C4-2B (cell line): ENCODE measurements around the gene GRID1.

Experiments
- ZFX ChIP-seq: fragments of 450-650 bp; IDR thresholded peaks from 2 replicates; pipeline ENCODE4 v1.6.1; 2017
- TF ChIP-seq, protein P1 (sequence below): fragments of 450-650 bp; conservative IDR thresholded peaks from 2 replicates; pipeline ENCODE4 v1.5.1; 2017; ENCODE audit warnings: mild to moderate bottlenecking

- TF ChIP-seq, protein P1, sequence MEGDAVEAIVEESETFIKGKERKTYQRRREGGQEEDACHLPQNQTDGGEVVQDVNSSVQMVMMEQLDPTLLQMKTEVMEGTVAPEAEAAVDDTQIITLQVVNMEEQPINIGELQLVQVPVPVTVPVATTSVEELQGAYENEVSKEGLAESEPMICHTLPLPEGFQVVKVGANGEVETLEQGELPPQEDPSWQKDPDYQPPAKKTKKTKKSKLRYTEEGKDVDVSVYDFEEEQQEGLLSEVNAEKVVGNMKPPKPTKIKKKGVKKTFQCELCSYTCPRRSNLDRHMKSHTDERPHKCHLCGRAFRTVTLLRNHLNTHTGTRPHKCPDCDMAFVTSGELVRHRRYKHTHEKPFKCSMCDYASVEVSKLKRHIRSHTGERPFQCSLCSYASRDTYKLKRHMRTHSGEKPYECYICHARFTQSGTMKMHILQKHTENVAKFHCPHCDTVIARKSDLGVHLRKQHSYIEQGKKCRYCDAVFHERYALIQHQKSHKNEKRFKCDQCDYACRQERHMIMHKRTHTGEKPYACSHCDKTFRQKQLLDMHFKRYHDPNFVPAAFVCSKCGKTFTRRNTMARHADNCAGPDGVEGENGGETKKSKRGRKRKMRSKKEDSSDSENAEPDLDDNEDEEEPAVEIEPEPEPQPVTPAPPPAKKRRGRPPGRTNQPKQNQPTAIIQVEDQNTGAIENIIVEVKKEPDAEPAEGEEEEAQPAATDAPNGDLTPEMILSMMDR: no peak
- no peak for TF ChIP-seq ZFX
Measured at GRCh38 chr10:86043236-86043635, 323.4 kb downstream of the GRID1 start.
